ENCODE results near the gene PITPNC1. TPM values are rescaled to one million over a fixed set of nuclear protein-coding genes. Genes with fewer than 3 reads are reported as not detected.
"Not testable (repeated sequence)": the region's sequence is repeated elsewhere in the genome, so short reads cannot be mapped to it uniquely, and the experiment has no call there.

PITPNC1 gene
- total and polyA plus RNA-seq, 5 experiments from 2014 or later = 119 to 159 (median 128) TPM

GRCh38 chr17:67569015-67569451, 192.0 kb downstream of the PITPNC1 start:
- Mint-ChIP-seq H3K9me3 (no peaks in the 10 kb centered on the region), H3K27ac (peak overlapping the region in 4 of 10 donors; percentile 41 to 80 (median 69)), H3K4me1 (peaks cover 26 to 41% (median 29%) of the 10 kb centered on the region in 4 donors), H3K27me3 (no peaks in the 10 kb centered on the region), H3K4me3 (no peak overlapping the region), H3K36me3 (peaks cover 0 to 59% (median 1%) of the 10 kb centered on the region in 3 donors)
- POLR2A ChIA-PET = interaction anchor here (0.7 kb wide), 1 partner anchor 92 kb away, joined by 4 read pairs; no protein-coding TSS in a partner anchor
- no peak for DNase-seq
- no peak for ATAC-seq

DNA sequence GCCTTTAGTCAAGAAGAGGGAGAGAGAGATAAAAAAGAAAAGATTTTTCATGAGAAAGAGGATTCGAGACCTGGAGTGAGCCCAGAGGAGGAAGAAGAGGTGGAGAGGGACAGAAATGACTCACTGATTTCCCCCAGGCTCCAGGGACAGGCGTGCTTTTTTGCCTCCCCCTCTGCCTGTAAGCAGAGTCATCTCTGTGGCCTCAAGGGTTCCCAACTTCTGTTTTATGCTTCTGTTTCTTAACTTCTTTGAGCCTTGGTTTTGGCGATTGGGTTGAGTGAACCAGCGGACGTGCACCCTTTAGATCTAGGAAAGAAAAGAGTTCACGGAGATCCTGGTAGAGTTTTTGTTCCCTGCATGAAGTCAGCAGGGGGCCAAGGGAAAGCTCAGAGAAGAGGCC, 192.8 kb downstream of the PITPNC1 start:
- H3K4me1 Mint-ChIP-seq = peaks cover 26 to 45% (median 33%) of the 10 kb centered on the region in 4 donors
- ATAC-seq (no peak), DNase-seq (no peak)
- H3K27me3 Mint-ChIP-seq = no peaks in the 10 kb centered on the region
- peaks cover 0 to 66% (median 1%) of the 10 kb centered on the region in 3 donors for H3K36me3 Mint-ChIP-seq
- POLR2A ChIA-PET = no interaction called here
- H3K9me3 Mint-ChIP-seq = no peaks in the 10 kb centered on the region
- no peak overlapping the region for H3K4me3 Mint-ChIP-seq
- H3K27ac Mint-ChIP-seq = peak overlapping the region in 6 of 10 donors; percentile 27 to 77 (median 60)

- Mint-ChIP-seq H3K9me3 (no peaks in the 10 kb centered on the region), H3K27ac (peak overlapping the region in 6 of 10 donors; percentile 14 to 68 (median 36)), H3K4me3 (no peak overlapping the region), H3K4me1 (peaks cover 26 to 52% (median 35%) of the 10 kb centered on the region in 4 donors), H3K27me3 (no peaks in the 10 kb centered on the region), H3K36me3 (peaks cover 0 to 66% (median 1%) of the 10 kb centered on the region in 3 donors)
- POLR2A ChIA-PET = no interaction called here
- no peak for DNase-seq
- ATAC-seq = no peak
Observed at GRCh38 chr17:67570797-67571196, 193.7 kb downstream of the PITPNC1 start.

DNA sequence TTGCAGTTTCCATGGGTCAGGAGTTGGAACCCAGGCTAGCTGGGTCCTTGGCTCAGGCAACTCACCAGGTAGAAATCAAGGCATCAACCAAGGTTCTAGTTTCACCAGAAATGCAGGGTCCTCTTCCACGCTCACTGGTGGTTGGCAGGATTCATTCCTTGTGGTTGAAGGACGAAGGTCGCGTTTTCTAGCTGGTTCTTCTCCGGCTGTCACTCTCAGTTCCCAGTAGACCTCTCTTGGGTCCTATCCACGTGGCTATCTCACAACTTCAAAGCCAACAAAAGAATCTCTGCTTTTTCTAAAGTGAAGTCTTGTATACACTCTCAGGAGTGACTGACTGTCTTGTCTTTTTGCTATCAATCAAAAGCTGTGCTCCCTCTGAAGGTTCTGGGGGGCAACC, 194.4 kb downstream of the PITPNC1 start:
- H3K9me3 Mint-ChIP-seq = no peaks in the 10 kb centered on the region
- peaks cover 26 to 57% (median 35%) of the 10 kb centered on the region in 4 donors for H3K4me1 Mint-ChIP-seq
- peaks cover 0 to 65% (median 1%) of the 10 kb centered on the region in 3 donors for H3K36me3 Mint-ChIP-seq
- no peak overlapping the region for H3K4me3 Mint-ChIP-seq
- DNase-seq (no peak), ATAC-seq (no peak)
- POLR2A ChIA-PET = no interaction called here
- H3K27me3 Mint-ChIP-seq = no peaks in the 10 kb centered on the region
- peak overlapping the region in 6 of 10 donors; percentile 28 to 69 (median 42) for H3K27ac Mint-ChIP-seq

- DNase-seq (no peak), ATAC-seq (no peak)
- POLR2A ChIA-PET = no interaction called here
- Mint-ChIP-seq H3K9me3 (no peaks in the 10 kb centered on the region), H3K4me3 (no peak overlapping the region), H3K36me3 (peaks cover 0 to 61% (median 2%) of the 10 kb centered on the region in 3 donors), H3K27ac (peak overlapping the region in 4 of 10 donors; percentile 1 to 86 (median 20)), H3K27me3 (no peaks in the 10 kb centered on the region), H3K4me1 (peaks cover 25 to 45% (median 33%) of the 10 kb centered on the region in 4 donors)
Observed at GRCh38 chr17:67573987-67574657, 197.0 kb downstream of the PITPNC1 start.

DNA sequence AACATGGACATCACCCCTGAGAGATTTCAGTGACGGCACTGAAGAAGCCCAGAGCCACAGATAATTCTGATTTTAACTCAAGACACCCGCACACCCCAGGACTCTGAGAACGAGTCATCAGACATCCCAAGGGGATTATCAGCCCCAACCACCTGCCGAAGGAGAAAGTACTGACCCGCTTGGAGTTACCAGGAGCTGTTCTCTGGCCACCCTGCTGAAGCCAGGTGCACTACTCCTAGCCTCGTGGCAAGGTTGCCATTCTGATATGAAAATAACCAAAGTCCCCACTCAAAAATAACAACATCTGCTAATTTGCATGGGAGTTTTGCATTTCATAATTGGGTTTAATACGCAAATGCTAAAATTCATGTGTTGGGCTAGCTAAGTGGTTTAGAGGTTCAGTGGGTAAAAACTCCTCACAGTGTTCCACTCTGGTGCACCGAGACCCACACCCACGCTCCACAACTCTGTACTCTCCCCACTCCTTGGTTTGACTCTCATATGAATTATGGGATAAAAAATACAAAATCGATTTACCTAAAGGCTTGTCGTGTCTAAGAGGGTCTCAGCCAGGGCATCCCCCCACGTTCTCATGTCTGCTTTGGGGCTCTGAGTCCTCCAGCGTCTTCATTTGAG, 197.7 kb downstream of the PITPNC1 start:
- ATAC-seq (no peak), DNase-seq (no peak)
- POLR2A ChIA-PET = interaction anchor here (0.5 kb wide), 1 partner anchor 1287 kb away, joined by 3 read pairs; no protein-coding TSS in a partner anchor
- Mint-ChIP-seq H3K9me3 (no peaks in the 10 kb centered on the region), H3K27ac (peak overlapping the region in 4 of 10 donors; percentile 43 to 86 (median 66)), H3K27me3 (no peaks in the 10 kb centered on the region), H3K4me1 (peaks cover 20 to 45% (median 33%) of the 10 kb centered on the region in 4 donors), H3K36me3 (peaks cover 0 to 59% (median 2%) of the 10 kb centered on the region in 3 donors), H3K4me3 (no peak overlapping the region)

GRCh38 chr17:67575325-67575724, 198.2 kb downstream of the PITPNC1 start:
- H3K27me3 Mint-ChIP-seq = no peaks in the 10 kb centered on the region
- ATAC-seq = no peak
- DNase-seq = no peak
- POLR2A ChIA-PET = interaction anchor here (0.5 kb wide), 1 partner anchor 1288 kb away, joined by 3 read pairs; no protein-coding TSS in a partner anchor
- H3K4me3 Mint-ChIP-seq = no peak overlapping the region
- peaks cover 17 to 45% (median 31%) of the 10 kb centered on the region in 4 donors for H3K4me1 Mint-ChIP-seq
- H3K27ac Mint-ChIP-seq = peak overlapping the region in 1 of 10 donors; percentile 43
- no peaks in the 10 kb centered on the region for H3K9me3 Mint-ChIP-seq
- peaks cover 0 to 61% (median 4%) of the 10 kb centered on the region in 3 donors for H3K36me3 Mint-ChIP-seq

GRCh38 chr17:67576471-67577115, 199.5 kb downstream of the PITPNC1 start:
- ATAC-seq = no peak

GRCh38 chr17:67577429-67578141, 200.5 kb downstream of the PITPNC1 start:
- DNase-seq (no peak), ATAC-seq (no peak)
- H3K9me3 Mint-ChIP-seq = no peaks in the 10 kb centered on the region
- POLR2A ChIA-PET = no interaction called here
- H3K4me1 Mint-ChIP-seq = peaks cover 13 to 30% (median 20%) of the 10 kb centered on the region in 4 donors
- H3K27me3 Mint-ChIP-seq = no peaks in the 10 kb centered on the region
- peaks cover 0 to 57% (median 9%) of the 10 kb centered on the region in 3 donors for H3K36me3 Mint-ChIP-seq
- H3K27ac Mint-ChIP-seq = peak overlapping the region in 2 of 10 donors; percentile 17
- no peak overlapping the region for H3K4me3 Mint-ChIP-seq

More at GRCh38 chr17:67576471-67577115, 199.5 kb downstream of the PITPNC1 start:
- H3K27me3 Mint-ChIP-seq = no peaks in the 10 kb centered on the region
- H3K4me3 Mint-ChIP-seq = no peak overlapping the region
- POLR2A ChIA-PET = no interaction called here
- H3K27ac Mint-ChIP-seq = peak overlapping the region in 2 of 10 donors; percentile 35 to 61
- DNase-seq = no peak
- no peaks in the 10 kb centered on the region for H3K9me3 Mint-ChIP-seq
- peaks cover 17 to 35% (median 26%) of the 10 kb centered on the region in 4 donors for H3K4me1 Mint-ChIP-seq
- peaks cover 0 to 60% (median 4%) of the 10 kb centered on the region in 3 donors for H3K36me3 Mint-ChIP-seq

GRCh38 chr17:67578142-67578457, 201.0 kb downstream of the PITPNC1 start:
- DNase-seq (no peak), ATAC-seq (no peak)
- Mint-ChIP-seq H3K4me3 (no peak overlapping the region), H3K4me1 (peaks cover 8 to 25% (median 15%) of the 10 kb centered on the region in 4 donors), H3K36me3 (peaks cover 0 to 52% (median 9%) of the 10 kb centered on the region in 3 donors), H3K9me3 (no peaks in the 10 kb centered on the region), H3K27me3 (no peaks in the 10 kb centered on the region), H3K27ac (peak overlapping the region in 7 of 10 donors; percentile 12 to 87 (median 63))
- POLR2A ChIA-PET = no interaction called here

DNA sequence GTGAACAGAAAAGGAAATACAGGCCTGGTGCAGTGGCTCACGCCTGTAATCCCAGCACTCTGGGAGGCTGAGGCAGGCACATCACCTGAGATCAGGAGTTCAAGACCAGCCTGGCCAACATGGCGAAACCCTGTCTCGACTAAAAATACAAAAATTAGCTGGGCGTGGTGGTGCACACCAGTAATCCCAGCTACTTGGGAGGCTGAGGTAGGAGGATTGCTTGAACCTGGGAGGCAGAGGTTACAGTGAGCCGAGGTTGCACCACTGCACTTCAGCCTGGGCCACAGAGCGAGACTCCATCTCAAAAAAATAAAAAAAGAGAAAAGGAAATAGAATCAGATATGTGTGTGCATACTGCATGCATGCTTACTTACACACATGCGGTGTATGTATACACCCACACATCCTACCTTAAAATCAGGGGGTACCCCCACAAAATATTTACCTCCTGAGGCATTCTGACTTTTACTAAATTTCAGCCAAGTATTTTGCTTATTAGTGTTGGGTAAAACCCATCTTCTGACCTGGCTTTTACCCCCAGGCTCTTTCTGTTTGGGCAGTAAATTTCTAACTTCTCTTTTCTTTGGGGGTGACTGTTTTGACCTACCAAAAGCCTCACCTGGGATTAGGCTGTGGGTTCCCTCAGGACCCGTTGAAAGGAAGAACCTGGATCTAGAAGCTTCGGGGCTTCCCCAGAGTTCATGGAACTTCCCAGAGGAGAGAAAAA, 201.8 kb downstream of the PITPNC1 start:
- H3K36me3 Mint-ChIP-seq = peaks cover 0 to 49% (median 9%) of the 10 kb centered on the region in 3 donors
- H3K9me3 Mint-ChIP-seq, DNase-seq, H3K27me3 Mint-ChIP-seq, POLR2A ChIA-PET, H3K4me3 Mint-ChIP-seq, ATAC-seq: not testable (repeated sequence)
- H3K4me1 Mint-ChIP-seq = peaks cover 5 to 23% (median 9%) of the 10 kb centered on the region in 4 donors
- H3K27ac Mint-ChIP-seq = peak overlapping the region in 4 of 10 donors; percentile 62 to 87 (median 68)
